ENCODE data around the gene MDGA2. TPM values are rescaled to one million over a fixed set of nuclear protein-coding genes. Genes with fewer than 3 reads are reported as not detected.

The MDGA2 gene
- total RNA-seq, 1 experiment from 2014 or later = not detected

GRCh38 chr14:47585447-47585846 lies 90.0 kb downstream of the MDGA2 start:
- BruUV-seq (replicated peaks) = no TSS peak
- no peaks in the 10 kb centered on the region for H3K27me3 ChIP-seq (ENCODE audit: insufficient read depth, low read length)
- H3K4me1 ChIP-seq (ENCODE audit: control insufficient read depth in 1 of 2, insufficient read depth in 2 of 2, low read length in 2 of 2) = no peaks in the 10 kb centered on the region
- no peak overlapping the region for H3K4me3 ChIP-seq (replicated peaks in 1 of 2; ENCODE audit: low read depth in 1 of 2, low read length in 2 of 2)
- POLR2A ChIA-PET = no interaction called here
- ATAC-seq (no peak), DNase-seq (ENCODE audit: low read depth, low spot score) (no peak)
- TF ChIP-seq MAX (IDR thresholded peaks at IDR 0.05) (no peak), ZNF274 (IDR thresholded peaks at IDR 0.05; ENCODE audit: low read depth, low read length) (no peak), ZFX (IDR thresholded peaks at IDR 0.05) (no peak), EZH2phosphoT487 (IDR thresholded peaks at IDR 0.05; ENCODE audit: borderline replicate concordance) (no peak), SIN3A (IDR thresholded peaks at IDR 0.05; ENCODE audit: low read depth) (no peak), SP1 (IDR thresholded peaks at IDR 0.05; ENCODE audit: low read depth) (no peak), POLR2A (IDR thresholded peaks at IDR 0.05; ENCODE audit: borderline replicate concordance, extremely low read depth, insufficient read depth, insufficient read length) (no peak), POLR2AphosphoS5 (IDR thresholded peaks at IDR 0.05; ENCODE audit: low read depth, low read length) (no peak), YY1 (IDR thresholded peaks at IDR 0.05; ENCODE audit: extremely low read depth, insufficient replicate concordance, low read depth, low read length) (no peak), CEBPB (IDR thresholded peaks at IDR 0.05; ENCODE audit: low read depth) (no peak), ZBTB33 (IDR thresholded peaks at IDR 0.05; ENCODE audit: extremely low read depth, insufficient replicate concordance, low read length) (no peak), EGR1 (IDR thresholded peaks at IDR 0.05; ENCODE audit: low read depth) (no peak), REST (IDR thresholded peaks at IDR 0.05; ENCODE audit: low read depth) (no peak), CBX3 (IDR thresholded peaks at IDR 0.05; ENCODE audit: low read depth) (no peak)
- TF ChIP-seq, protein P1, sequence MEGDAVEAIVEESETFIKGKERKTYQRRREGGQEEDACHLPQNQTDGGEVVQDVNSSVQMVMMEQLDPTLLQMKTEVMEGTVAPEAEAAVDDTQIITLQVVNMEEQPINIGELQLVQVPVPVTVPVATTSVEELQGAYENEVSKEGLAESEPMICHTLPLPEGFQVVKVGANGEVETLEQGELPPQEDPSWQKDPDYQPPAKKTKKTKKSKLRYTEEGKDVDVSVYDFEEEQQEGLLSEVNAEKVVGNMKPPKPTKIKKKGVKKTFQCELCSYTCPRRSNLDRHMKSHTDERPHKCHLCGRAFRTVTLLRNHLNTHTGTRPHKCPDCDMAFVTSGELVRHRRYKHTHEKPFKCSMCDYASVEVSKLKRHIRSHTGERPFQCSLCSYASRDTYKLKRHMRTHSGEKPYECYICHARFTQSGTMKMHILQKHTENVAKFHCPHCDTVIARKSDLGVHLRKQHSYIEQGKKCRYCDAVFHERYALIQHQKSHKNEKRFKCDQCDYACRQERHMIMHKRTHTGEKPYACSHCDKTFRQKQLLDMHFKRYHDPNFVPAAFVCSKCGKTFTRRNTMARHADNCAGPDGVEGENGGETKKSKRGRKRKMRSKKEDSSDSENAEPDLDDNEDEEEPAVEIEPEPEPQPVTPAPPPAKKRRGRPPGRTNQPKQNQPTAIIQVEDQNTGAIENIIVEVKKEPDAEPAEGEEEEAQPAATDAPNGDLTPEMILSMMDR (IDR thresholded peaks at IDR 0.05 in 2 of 3, conservative IDR thresholded peaks at IDR 0.05 in 1 of 3; ENCODE audit: borderline replicate concordance in 1 of 3, insufficient read depth in 1 of 3, low read depth in 2 of 3, low read length in 2 of 3) = no peak
- H3K4me2 ChIP-seq (ENCODE audit: low read length) = no peak overlapping the region
- no peaks in the 10 kb centered on the region for H4K20me1 ChIP-seq (ENCODE audit: insufficient read depth)
- no peak overlapping the region for H2AFZ ChIP-seq (ENCODE audit: low read depth, low read length, poor library complexity, severe bottlenecking)
- H3K27ac ChIP-seq (ENCODE audit: low read depth, low read length) = no peak overlapping the region
- no peaks in the 10 kb centered on the region for H3K9me3 ChIP-seq (ENCODE audit: control insufficient read depth in 1 of 2, insufficient read depth in 1 of 2, low read depth in 1 of 2, low read length in 2 of 2)
- no peaks in the 10 kb centered on the region for H3K79me2 ChIP-seq (ENCODE audit: insufficient read depth, low read length)
- intact Hi-C loops (cut with micrococcal nuclease) = no loop called here
- no peaks in the 10 kb centered on the region for H3K9me2 ChIP-seq (ENCODE audit: insufficient read depth)
- no peak overlapping the region for H3K9ac ChIP-seq (ENCODE audit: low read length)
- CTCF ChIA-PET = no interaction called here
- no peaks in the 10 kb centered on the region for H3K36me3 ChIP-seq (ENCODE audit: control insufficient read depth in 1 of 2, insufficient read depth in 2 of 2, low read length in 2 of 2)
- RAD21 ChIA-PET (ENCODE audit: low non-redundant PET in 1 of 2, low total read pairs in 2 of 2, uncharacterized antibody in 2 of 2, unreplicated experiment in 2 of 2) = no interaction called here
